Activated CD4-positive, CD25-positive, alpha-beta regulatory T cell treated with anti-CD3 and anti-CD28 coated beads, Interleukin-2, amount 50 U/mL, for 72 hours (primary cell): Measurements from ENCODE around the gene KRTAP9-4.
"Not testable (repeated sequence)": the region's sequence is repeated elsewhere in the genome, so short reads cannot be mapped to it uniquely, and the experiment has no call there.

Source experiments
- DNase-seq: peaks from one replicate; pipeline ENCODE4 v3.0.0; 2021

KRTAP9-4 gene, protein sequence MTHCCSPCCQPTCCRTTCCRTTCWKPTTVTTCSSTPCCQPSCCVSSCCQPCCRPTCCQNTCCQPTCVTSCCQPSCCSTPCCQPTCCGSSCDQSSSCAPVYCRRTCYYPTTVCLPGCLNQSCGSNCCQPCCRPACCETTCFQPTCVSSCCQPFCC

GRCh38 chr17:41249637-41250240 lies at the start of gene KRTAP9-4:
TSS of gene KRTAP9-4 (plus strand) at chr17:41249687. CDS start at chr17:41249721, 34 bp downstream.
- DNase-seq, result not testable (repeated sequence)

- no peak for DNase-seq
Observed at GRCh38 chr17:41211845-41212466, 37.5 kb upstream of the KRTAP9-4 start.

DNA sequence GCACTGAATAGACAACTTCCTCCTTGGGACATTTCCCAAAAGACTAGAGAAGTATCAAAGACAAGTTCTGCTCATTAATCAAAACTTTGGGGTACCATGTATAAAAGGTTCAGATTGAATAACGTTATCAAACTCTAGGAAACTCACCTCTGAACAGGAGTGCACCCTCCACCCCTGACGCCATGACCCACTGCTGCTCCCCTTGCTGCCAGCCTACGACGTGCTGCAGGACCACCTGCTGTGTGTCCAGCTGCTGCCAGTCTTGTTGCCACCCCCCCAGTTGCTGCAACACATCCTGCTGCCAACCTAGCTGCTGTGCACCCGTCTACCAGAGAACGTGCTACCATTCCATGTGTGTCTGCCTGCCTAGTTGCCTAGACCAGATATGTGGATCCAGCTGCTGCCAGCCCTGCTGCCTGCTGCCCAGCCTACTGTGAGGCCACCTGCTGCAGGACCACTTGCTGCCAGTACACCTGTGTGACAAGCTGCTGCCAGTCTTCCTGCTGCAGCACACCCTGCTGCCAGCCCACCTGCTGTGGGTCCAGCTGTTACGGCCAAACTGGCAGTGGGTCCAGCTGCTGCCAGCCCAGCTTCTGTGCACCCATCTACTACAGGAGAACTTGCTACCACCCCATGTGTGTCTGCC lies 36.8 kb upstream of the KRTAP9-4 start:
- DNase-seq, result no peak

DNA sequence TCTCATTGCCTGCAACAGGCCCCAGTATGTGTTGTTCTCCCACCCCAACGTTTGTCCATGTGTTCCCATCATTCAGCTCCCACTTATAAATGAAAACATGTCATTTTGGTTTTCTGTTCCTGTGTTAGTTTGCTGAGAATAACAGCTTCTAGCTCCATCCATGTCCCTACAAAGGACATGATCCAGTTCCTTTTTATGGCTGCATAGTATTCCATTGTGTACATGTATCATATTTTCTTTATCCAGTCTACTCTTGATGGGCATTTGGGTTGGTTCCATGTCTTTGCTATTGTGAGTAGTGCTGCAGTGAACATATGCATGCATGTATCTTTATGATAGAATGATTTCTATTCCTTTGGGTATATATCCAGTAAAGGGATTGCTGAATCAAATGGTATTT lies 33.8 kb upstream of the KRTAP9-4 start:
- DNase-seq, result no peak

- no peak for DNase-seq
Observed at GRCh38 chr17:41223821-41224220, 25.7 kb upstream of the KRTAP9-4 start.

GRCh38 chr17:41226051-41226450 lies 23.4 kb upstream of the KRTAP9-4 start:
- DNase-seq, result no peak

GRCh38 chr17:41226598-41227095 lies 22.8 kb upstream of the KRTAP9-4 start, which contains the start of gene KRTAP9-2:
TSS of gene KRTAP9-2 (plus strand) at chr17:41226648. CDS start at chr17:41226655, 7 bp downstream.
- not testable (repeated sequence) for DNase-seq

DNA sequence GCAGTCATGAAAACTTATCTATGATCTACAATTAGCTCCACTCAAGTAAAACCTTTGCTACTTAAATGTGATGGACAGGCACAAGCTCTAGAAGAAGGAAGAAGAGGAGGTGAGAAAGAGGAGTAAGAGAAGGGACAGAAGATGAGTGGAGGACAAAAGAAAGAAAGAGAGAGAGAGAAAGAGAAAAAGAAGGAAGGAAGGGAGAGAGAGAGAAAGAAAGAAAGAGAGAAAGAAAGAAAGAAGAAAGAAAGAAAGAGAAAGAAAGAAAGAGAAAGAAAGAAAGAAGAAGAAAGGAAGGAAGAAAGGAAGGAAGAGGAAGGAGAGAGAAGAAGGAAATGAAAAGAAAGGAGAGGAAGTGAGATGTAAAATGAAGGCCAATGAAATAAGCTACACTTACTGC lies 19.4 kb upstream of the KRTAP9-4 start:
- no peak for DNase-seq

GRCh38 chr17:41231731-41232130 lies 17.8 kb upstream of the KRTAP9-4 start:
- no peak for DNase-seq

DNA sequence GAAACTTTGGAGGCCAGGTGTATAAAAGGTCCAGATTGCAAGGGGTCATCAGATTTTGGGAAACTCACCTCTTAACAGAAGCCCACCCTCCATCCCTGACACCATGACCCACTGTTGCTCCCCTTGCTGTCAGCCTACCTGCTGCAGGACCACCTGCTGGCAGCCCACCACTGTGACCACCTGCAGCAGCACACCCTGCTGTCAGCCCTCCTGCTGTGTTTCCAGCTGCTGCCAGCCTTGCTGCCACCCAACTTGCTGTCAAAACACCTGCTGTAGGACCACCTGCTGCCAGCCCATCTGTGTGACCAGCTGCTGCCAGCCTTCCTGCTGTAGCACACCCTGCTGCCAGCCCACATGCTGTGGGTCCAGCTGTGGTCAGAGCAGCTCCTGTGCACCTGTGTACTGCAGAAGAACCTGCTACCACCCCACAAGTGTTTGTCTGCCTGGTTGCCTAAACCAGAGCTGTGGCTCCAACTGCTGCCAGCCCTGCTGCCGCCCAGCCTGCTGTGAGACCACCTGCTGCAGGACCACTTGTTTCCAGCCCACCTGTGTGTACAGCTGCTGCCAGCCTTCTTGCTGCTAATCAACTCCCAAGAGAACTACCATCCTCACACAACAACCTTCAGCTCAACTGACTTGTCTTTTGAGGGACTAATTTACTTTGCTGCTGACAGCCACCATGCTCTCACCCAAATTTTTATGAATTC lies 16.9 kb upstream of the KRTAP9-4 start, which contains the start of gene KRTAP9-3:
Gene KRTAP9-3 (plus strand): TSS at position 51 of the 707 bp plus-strand sequence. CDS start 53 bp downstream, at position 104.
- DNase-seq, result not testable (repeated sequence)

- not testable (repeated sequence) for DNase-seq
Observed at GRCh38 chr17:41237116-41237515, 12.4 kb upstream of the KRTAP9-4 start.

- not testable (repeated sequence) for DNase-seq
Observed at GRCh38 chr17:41237949-41238437, 11.5 kb upstream of the KRTAP9-4 start, which contains the start of gene KRTAP9-8. TSS of gene KRTAP9-8 (plus strand) at chr17:41237999. CDS start at chr17:41238052, 53 bp downstream.

DNA sequence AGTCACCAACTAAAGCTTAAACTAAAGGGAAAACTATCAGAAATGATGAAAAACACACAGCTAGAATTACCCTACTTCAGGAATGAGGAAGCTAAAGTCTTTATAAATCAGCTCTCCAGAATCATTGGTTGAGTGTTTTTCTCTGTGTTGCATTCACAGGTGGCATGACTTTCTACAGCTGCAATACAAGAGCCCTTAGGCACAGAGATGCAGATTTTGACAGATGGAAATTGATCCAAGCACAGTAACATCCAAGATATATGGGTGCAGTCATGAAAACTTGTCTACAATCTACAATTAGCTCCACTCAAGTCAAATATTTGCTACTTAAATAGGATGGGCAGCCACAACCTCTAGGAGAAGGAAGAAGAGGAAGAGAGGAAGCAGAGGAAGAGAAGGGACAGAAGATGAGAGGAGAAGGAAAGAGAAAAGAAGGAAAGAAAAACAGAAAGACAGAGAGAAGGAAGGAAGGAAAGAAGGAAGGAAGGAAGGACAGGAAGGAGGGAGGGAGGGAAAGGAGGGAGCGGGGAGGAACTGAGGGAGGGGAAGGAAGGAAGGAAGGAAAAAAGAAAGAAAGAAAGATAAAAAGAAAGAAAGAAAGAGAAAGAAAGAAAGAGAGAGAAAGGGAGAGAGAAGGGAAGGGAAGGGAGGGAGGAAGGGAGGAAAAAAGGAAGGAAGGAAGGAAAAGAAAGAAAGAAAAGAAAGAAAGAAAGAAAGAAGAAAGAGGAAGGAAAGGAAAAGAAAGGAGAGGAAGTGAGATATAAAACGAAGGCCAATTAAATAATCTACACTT lies 2.3 kb upstream of the KRTAP9-4 start:
- DNase-seq, result not testable (repeated sequence)

DNA sequence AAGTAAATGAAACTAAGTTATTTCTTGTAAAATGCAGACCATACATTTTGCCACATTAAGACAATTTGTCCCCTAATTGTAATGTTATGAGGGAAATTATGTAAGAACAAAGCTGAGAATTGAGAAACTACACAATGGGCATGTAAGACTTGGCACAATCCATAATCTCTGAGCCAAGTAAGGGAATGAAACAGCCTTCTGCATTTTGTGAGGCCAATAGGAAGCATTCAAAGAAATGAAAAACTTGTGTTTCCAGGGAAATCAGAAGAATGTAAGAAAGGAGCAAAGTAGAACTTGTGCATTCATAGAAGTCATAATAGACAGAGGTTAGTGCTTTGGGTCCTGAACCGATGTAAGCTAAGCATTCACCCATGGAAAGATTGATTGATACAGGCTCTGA lies 1.8 kb downstream of the KRTAP9-4 start:
- no peak for DNase-seq

GRCh38 chr17:41254861-41255260 lies 5.4 kb downstream of the KRTAP9-4 start:
- no peak for DNase-seq

GRCh38 chr17:41255381-41256290 lies 6.1 kb downstream of the KRTAP9-4 start, which contains the start of gene KRTAP9-9:
TSS of gene KRTAP9-9 (plus strand) at chr17:41255384.
- DNase-seq, result not testable (repeated sequence)

GRCh38 chr17:41256291-41256685 lies 6.8 kb downstream of the KRTAP9-4 start:
- DNase-seq, result no peak

GRCh38 chr17:41258406-41258805 lies 8.9 kb downstream of the KRTAP9-4 start:
- no peak for DNase-seq

DNA sequence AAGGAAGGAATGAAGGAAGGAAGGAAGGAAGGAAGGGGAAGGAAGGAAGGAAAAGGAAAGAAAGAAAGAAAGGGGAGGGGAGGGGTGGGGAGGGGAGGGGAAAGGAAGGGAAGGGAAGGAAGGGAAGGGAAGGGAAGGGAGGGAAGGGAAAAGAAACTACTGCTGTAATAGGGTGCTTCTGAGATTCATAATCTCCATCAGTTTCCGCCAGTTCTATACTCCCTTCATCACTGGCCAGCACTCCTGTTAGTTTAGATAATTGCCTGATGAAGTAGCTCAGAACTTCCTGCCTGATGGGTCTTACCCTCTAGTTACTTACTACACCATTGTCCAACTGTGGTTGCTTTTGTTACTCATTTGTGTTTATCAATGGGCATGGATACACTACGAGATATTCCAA lies 13.7 kb downstream of the KRTAP9-4 start:
- DNase-seq, result no peak

DNA sequence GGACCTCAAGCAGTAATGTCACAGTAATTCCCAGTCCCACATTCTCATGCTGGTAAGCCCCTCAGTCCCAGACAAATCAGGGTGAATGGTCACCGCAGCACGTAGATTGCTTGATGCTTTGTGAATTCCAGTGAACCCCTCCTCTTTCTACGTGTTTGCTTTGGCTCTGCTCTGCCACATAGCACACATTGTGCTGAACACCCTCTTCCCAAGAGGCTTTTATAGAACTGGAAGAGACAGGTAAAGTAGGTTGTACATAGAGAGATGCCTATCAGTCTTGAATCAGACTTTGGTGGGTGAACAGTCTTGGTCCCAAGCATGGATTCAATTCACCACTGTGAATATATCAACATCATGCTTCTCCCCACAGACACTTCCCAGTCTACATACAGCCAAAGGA lies 15.1 kb downstream of the KRTAP9-4 start:
- no peak for DNase-seq
